Thymus (tissue), 11 donors: ENCODE data around the gene HMGXB3. TPM values are rescaled to one million over a fixed set of nuclear protein-coding genes. Genes with fewer than 3 reads are reported as not detected.
A peak's percentile ranks its signal among the peaks of the same experiment; 100 is the strongest.
"Not testable (repeated sequence)": the region's sequence is repeated elsewhere in the genome, so short reads cannot be mapped to it uniquely, and the experiment has no call there.

Experiments
- DNase-seq, 9 donors: peaks; one replicate each; pipeline ENCODE4 v3.0.0-alpha.2; 2013; ENCODE audit warnings: low spot score in 9 of 9, low read depth in 6 of 9, missing footprints in 1 of 9
- H3K27ac ChIP-seq, 2 donors: one replicate each; pipeline ENCODE4 v1.5.1; 2013; ENCODE audit warnings: control low read depth in 1 of 2, low read depth in 1 of 2, low read length in 1 of 2, mild to moderate bottlenecking in 1 of 2, moderate library complexity in 1 of 2
- H3K27me3 ChIP-seq, 2 donors: one replicate each; pipeline ENCODE4 v1.5.1; 2013; ENCODE audit warnings: low read length in 1 of 2; ENCODE audit not compliant: control insufficient read depth in 2 of 2, insufficient read depth in 1 of 2
- H3K36me3 ChIP-seq, 2 donors: one replicate each; pipeline ENCODE4 v1.5.1; 2013; ENCODE audit warnings: low read length in 1 of 2, mild to moderate bottlenecking in 1 of 2, moderate library complexity in 1 of 2; ENCODE audit not compliant: control insufficient read depth in 2 of 2, insufficient read depth in 2 of 2
- H3K4me1 ChIP-seq, 2 donors: one replicate each; pipeline ENCODE4 v1.5.1; 2013; ENCODE audit warnings: low read length in 2 of 2; ENCODE audit not compliant: control insufficient read depth in 2 of 2, insufficient read depth in 2 of 2
- H3K4me3 ChIP-seq, 2 donors: one replicate each; pipeline ENCODE4 v1.5.1; 2013; ENCODE audit warnings: low read length in 2 of 2, control low read depth in 1 of 2, mild to moderate bottlenecking in 1 of 2
- H3K9me3 ChIP-seq, 2 donors: one replicate each; pipeline ENCODE4 v1.5.1; 2013; ENCODE audit warnings: low read length in 1 of 2, mild to moderate bottlenecking in 1 of 2; ENCODE audit not compliant: control insufficient read depth in 2 of 2, insufficient read depth in 1 of 2
- WGBS: extraction: QIAGEN DNeasy Blood & Tissue Kit; methylation state at CpG from one replicate; pipeline ENCODE4 v1.1.7; 2013; 5-methylcytosine and 5-hydroxymethylcytosine counted together
- polyA plus RNA-seq: library from polyadenylated mRNA; stranded (reverse); fragments of 200-250 nt; gene quantifications from one replicate; pipeline ENCODE4 v1.2.3, GENCODE V29; 2013
- total RNA-seq: library from RNA; stranded (reverse); fragments of 120-200 nt; gene quantifications from one replicate; pipeline ENCODE4 v1.2.4, GENCODE V29; 2013
- donor health status: healthy.

HMGXB3 gene
- total and polyA plus RNA-seq, 2 donors: 14.0 to 27.0 TPM

DNA sequence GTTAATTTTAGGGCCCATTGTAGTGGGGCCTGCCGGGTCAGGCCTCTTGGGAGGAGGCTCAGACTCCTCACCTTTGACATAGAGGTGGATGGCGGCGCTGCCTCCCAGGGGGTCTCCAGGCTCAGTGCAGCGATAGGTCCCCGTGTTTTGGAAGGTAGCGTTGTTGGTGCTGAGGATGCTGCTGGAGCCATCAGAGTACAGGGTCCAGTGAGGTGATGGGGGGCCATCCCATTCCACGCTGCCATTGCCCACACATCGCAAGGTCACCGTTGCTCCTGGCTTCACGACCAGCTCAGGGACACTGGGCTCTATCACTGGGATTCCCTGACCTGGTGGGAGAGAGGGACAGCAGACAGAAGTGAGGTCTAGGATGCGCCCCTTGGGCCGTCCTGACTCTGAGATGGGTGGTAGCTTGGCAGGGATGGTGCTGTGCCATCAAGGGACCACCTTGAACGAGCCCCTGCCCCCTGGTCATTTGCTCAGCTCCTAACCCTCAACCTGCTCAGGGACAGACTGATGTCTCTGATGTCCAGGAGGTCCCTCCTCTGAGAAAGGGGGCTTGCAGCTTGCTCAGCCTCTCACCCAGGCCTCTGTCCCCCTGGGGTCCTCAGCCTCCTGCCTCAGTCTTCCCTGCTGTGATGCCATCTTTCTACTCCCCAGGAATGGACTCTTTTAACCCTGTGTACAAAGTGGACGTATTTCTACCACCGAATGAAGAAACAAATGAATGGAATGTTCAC, 80.3 kb downstream of the HMGXB3 start:
- no peaks in the 10 kb centered on the region for H3K9me3 ChIP-seq
- no peak overlapping the region for H3K27ac ChIP-seq
- no peaks in the 10 kb centered on the region for H3K36me3 ChIP-seq
- H3K4me3 ChIP-seq: no peak overlapping the region
- WGBS: 91% methylated on average over 15 of the region's 15 CpGs
- DNase-seq: no peak
- peaks cover 5 to 21% of the 10 kb centered on the region in 2 donors for H3K4me1 ChIP-seq
- H3K27me3 ChIP-seq: no peaks in the 10 kb centered on the region

DNA sequence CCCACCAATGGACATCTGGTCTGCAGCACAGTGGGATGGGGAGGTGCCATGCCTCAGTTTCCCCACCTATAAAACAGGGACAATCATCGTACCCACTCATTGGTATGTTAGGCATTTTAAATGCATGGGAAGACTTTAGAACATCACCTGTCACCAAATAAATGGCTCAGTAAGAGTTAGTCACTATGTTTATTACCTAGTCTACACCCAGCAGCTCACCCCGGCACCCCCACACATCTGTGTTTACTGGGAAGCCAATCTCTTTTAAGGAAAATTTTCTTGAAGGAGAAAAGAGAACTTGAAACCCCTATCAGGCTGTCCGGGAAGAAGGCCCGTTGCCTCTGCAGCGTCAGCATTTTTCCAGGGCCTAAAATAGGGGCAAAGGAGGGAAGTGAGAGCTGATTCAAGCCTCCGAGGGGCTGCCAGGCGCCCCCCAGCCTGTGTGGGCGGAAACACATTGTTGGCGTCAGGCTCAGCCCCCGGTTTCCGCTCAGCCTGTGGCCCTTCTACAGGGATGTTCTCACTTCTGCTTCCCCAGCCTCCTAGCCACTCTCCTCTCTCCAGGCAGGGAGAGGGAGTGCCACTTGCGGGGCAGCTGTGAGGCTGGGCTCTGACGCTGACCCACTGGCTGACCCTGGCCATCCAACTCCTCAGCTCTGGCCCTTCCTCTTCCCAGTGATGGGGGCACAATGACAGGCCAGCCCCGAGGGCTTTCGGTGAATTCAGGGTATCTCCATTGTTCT, 81.2 kb downstream of the HMGXB3 start:
- no peak overlapping the region for H3K4me3 ChIP-seq
- H3K9me3 ChIP-seq: no peaks in the 10 kb centered on the region
- H3K4me1 ChIP-seq: peaks cover 5 to 21% of the 10 kb centered on the region in 2 donors
- peak overlapping the region in 1 of 2 donors; percentile 45 for H3K27ac ChIP-seq
- no peaks in the 10 kb centered on the region for H3K36me3 ChIP-seq
- H3K27me3 ChIP-seq: no peaks in the 10 kb centered on the region
- WGBS: 6% methylated on average over 15 of the region's 15 CpGs
- peak in 6 of 9 donors; percentile 9 to 62 (median 25) for DNase-seq

DNA sequence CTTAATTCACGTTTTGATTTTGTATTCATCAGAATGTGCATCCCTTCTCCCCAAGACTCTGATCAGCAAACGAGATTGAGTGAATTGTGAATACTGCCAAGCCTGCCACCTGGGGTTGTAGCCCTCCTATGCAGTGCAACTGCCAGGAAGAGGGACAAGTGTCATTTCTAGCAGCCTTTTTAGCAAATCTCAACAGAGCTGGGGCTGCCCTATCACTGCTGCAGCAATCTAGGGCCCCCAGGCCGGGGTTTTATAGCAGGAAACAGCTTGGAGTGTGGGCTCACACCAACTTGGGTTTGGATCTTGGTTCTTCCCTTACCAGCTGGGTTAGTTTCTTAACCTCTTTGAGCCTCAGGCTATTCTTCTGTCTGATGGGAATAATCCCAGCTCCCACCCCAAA, 81.8 kb downstream of the HMGXB3 start:
- Histone ChIP-seq H3K27me3 (no peaks in the 10 kb centered on the region), H3K9me3 (no peaks in the 10 kb centered on the region), H3K36me3 (no peaks in the 10 kb centered on the region), H3K4me3 (no peak overlapping the region), H3K27ac (peak overlapping the region in 1 of 2 donors; percentile 45), H3K4me1 (peaks cover 5 to 21% of the 10 kb centered on the region in 2 donors)
- peak in 2 of 9 donors; percentile 12 to 22 for DNase-seq
- 17% methylated on average over 3 of the region's 3 CpGs for WGBS

DNA sequence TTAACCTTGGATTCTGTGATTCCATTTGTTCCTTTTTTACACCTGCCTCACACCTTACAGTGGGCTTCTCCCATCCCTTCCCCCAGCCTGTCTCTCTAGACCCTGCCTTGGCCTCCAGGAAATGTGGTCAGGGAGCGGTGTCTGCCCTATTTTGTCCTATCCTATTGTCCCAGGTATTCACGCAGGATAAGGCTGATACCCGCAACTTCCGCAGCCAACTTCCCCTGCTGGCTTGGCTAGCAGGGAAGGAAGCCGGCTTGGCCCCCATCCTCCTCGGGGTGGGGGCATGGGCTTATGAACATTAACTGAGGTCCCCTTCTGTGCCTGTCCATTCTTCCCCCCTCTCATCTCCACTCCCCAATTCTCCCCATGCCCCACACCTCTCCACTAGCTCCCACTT, 82.3 kb downstream of the HMGXB3 start:
- Histone ChIP-seq H3K27ac (no peak overlapping the region), H3K4me3 (no peak overlapping the region), H3K36me3 (no peaks in the 10 kb centered on the region), H3K27me3 (no peaks in the 10 kb centered on the region), H3K9me3 (no peaks in the 10 kb centered on the region), H3K4me1 (peaks cover 5 to 21% of the 10 kb centered on the region in 2 donors)
- DNase-seq: no peak
- WGBS: 31% methylated on average over 6 of the region's 6 CpGs

DNA sequence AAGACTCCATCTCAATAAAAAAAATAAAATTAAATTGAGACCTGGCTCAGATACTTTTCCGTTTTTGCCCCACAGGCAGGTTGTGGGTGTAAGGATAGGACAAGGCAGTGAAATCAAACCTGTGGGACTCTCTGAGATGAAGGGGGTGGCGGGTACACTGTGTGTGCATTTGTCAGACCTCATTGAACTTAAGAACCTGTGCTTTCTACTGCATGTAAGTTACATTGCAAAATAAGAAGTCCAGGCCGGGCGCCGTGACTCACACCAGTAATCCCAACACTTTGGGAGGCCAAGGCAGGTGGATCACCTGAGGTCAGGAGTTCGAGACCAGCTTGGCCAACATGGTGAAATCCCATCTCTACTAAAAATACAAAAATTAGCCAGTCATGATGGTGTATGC, 84.2 kb downstream of the HMGXB3 start:
- H3K4me1 ChIP-seq: peaks cover 5 to 21% of the 10 kb centered on the region in 2 donors
- 97% methylated on average over 6 of the region's 6 CpGs for WGBS
- H3K27me3 ChIP-seq, H3K36me3 ChIP-seq, H3K27ac ChIP-seq, H3K9me3 ChIP-seq, DNase-seq, H3K4me3 ChIP-seq: not testable (repeated sequence)

DNA sequence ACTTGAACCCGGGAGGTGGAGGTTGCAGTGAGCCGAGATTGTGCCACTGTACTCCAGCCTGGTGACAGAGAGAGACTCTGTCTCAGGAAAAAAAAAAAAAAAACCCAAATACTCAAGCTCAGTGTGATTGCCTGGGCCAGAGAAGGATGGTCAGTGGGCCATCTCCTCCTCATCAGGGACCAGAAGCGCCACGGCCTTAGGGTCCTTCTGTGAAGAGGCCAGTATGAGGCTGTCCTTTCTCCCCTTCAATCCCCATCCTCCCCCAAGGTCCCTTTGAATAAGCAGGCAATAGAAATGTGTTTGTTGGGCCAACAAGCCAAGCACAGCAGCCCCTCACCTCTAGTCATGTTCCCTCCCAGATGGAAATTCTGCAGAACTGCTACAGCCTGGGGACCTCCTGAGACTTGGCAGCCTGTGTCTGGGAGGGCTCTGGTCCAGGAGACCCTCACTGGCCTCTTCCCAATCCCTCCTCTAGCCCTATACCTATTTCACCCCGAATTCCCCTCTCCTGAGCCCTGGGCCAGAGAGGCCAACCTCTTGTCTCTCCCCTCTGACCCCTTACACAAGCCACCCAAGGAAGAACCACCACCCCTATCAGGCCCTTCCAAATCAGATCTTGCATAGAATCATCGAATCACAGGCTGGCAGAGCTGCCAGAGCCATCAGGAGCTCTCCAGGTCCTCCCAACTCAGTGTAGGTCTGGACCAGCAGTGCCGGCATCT, 84.8 kb downstream of the HMGXB3 start:
- no peaks in the 10 kb centered on the region for H3K9me3 ChIP-seq
- H3K27me3 ChIP-seq: no peaks in the 10 kb centered on the region
- no peak for DNase-seq
- peaks cover 5 to 21% of the 10 kb centered on the region in 2 donors for H3K4me1 ChIP-seq
- H3K4me3 ChIP-seq: no peak overlapping the region
- 91% methylated on average over 7 of the region's 7 CpGs for WGBS
- H3K36me3 ChIP-seq: no peaks in the 10 kb centered on the region
- H3K27ac ChIP-seq: no peak overlapping the region

DNA sequence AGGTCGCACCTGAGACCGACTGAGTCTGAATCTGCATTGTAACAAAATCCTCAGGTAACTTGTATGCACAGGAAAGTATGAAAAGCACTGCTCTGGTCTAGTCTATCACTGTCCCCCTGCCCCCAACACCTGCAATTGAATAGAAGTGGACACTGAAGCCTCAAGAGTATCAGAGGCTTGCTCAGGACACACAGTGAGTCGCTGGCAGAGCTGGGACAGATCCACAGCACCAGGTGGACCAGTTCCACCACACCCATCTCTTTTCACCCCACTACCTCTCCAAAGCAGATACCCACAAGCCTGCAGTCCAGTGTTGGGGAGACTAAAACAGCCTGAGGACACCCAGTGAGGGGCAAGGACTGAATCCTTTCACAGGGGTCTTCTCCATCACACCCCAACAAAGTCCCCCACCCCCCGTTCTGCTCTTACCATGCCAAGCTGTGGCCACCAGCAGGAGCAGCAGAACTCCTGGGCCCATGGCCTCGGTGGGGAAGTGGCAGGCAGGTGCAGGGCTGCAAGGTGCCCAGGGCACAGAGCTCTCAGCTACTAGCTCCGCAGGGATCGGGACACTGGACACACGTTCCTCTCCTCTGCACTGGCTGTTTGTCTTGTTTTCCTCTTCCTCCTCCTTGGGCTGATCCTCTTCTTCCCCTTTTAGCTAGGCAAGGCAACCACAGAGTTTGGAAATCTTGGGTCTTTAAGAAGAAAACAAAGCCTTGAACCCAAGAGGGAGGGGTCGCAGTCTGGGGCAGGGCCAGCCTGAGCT, 85.6 kb downstream of the HMGXB3 start, which contains the start of gene CSF1R:
CSF1R (minus strand) TSS at position 605 of the 766 bp plus-strand sequence; CDS start at position 478, 127 bp downstream.
- WGBS: 86% methylated on average over 9 of the region's 9 CpGs
- no peak within 1 kb of the TSS for H3K4me3 ChIP-seq
- H3K9me3 ChIP-seq: no peaks in the 10 kb centered on the region
- no peaks in the 10 kb centered on the region for H3K27me3 ChIP-seq
- no peak for DNase-seq
- no peak within 1 kb of the TSS for H3K27ac ChIP-seq
- H3K36me3 ChIP-seq: no peaks in the 10 kb centered on the region
- H3K4me1 ChIP-seq: peaks cover 5 to 21% of the 10 kb centered on the region in 2 donors

DNA sequence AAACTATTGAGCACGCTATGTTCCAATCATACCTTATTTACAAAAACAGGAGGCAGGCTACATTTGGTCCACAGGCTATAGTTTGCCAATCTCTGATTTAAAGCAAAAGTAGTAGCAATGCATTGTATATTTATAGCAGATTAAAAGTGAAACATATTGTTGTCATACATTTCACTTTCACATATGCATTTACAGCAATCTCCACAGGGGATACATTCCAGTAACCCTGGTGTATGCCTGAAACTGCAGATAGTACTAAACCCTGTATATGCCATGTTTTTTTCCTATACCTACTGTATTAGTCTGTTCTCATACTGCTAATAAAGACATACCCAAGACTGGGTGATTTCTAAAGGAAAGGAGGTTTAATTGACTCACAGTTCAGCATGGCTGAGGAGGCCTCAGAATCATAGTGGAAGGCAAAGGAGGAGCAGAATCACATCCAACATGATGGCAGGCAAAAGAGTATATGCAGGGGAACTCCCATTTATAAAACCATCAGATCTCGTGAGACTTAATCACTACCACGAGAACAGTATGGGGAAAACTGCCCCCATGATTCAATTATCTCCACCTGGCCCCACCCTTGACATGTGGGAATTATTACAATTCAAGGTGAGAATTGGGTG, 91.7 kb downstream of the HMGXB3 start:
- Histone ChIP-seq H3K4me1 (no peaks in the 10 kb centered on the region), H3K9me3 (no peaks in the 10 kb centered on the region), H3K27me3 (no peaks in the 10 kb centered on the region), H3K36me3 (no peaks in the 10 kb centered on the region), H3K4me3 (no peak overlapping the region), H3K27ac (no peak overlapping the region)
- WGBS: 96% methylated on average over 3 of the region's 3 CpGs
- no peak for DNase-seq
